DND-41 (cell line): ENCODE measurements around the gene SEC63.

Experiments used
- ATAC-seq: fragments of 200-7000 bp; cut with Tn5 transposase; 3 replicates; pipeline ENCODE4 v1.9.1; 2021; ENCODE audit warnings: low read depth; ENCODE audit not compliant: insufficient read depth
- DNase-seq: peaks from one replicate; pipeline ENCODE4 v3.0.0-alpha.2; 2020
- H2AFZ ChIP-seq: 2 replicates; pipeline ENCODE4 v1.6.0; 2012; ENCODE audit warnings: low read depth, low read length
- H3K27ac ChIP-seq: 2 replicates; pipeline ENCODE4 v1.5.1; 2012; ENCODE audit warnings: low read length, inconsistent platforms
- H3K27me3 ChIP-seq: fragments of 200-600 bp; sonication (generic); 2 replicates; pipeline ENCODE4 v1.6.0; 2012; ENCODE audit warnings: low read length, mild to moderate bottlenecking, inconsistent platforms; ENCODE audit not compliant: insufficient read depth, poor library complexity
- H3K36me3 ChIP-seq: 2 replicates; pipeline ENCODE4 v1.5.1; 2012; ENCODE audit warnings: low read length, inconsistent platforms; ENCODE audit not compliant: insufficient read depth
- H3K4me1 ChIP-seq: 2 replicates; pipeline ENCODE4 v1.5.1; 2012; ENCODE audit warnings: mild to moderate bottlenecking, low read length; ENCODE audit not compliant: insufficient read depth
- H3K4me2 ChIP-seq: 2 replicates; pipeline ENCODE4 v1.6.0; 2012; ENCODE audit warnings: mild to moderate bottlenecking, moderate library complexity, low read length, inconsistent platforms; ENCODE audit not compliant: insufficient read depth
- H3K4me3 ChIP-seq, 2 experiments: fragments of 200-600 bp in 1 of 2; shearing (Covaris generic) in 1 of 2; 2 replicates each; pipeline ENCODE4 v1.5.1; 2012 to 2016; ENCODE audit warnings: inconsistent platforms in 2 of 2, low read length in 2 of 2, mild to moderate bottlenecking in 2 of 2, low read depth in 1 of 2, moderate library complexity in 1 of 2
- H3K79me2 ChIP-seq: 2 replicates; pipeline ENCODE4 v1.6.0; 2012; ENCODE audit warnings: low read length, inconsistent platforms; ENCODE audit not compliant: insufficient read depth
- H3K9ac ChIP-seq: 2 replicates; pipeline ENCODE4 v1.6.0; 2012; ENCODE audit warnings: low read depth, mild to moderate bottlenecking, inconsistent platforms, low read length, moderate library complexity
- H3K9me3 ChIP-seq: 2 replicates; pipeline ENCODE4 v1.5.1; 2012; ENCODE audit warnings: low read length, moderate library complexity, mild to moderate bottlenecking, inconsistent platforms; ENCODE audit not compliant: insufficient read depth, severe bottlenecking
- H4K20me1 ChIP-seq: 2 replicates; pipeline ENCODE4 v1.6.0; 2012; ENCODE audit warnings: low read length; ENCODE audit not compliant: insufficient read depth
- EZH2 ChIP-seq: IDR thresholded peaks from 3 replicates; pipeline ENCODE4 v1.6.1; 2012; ENCODE audit warnings: borderline replicate concordance, low read depth, mild to moderate bottlenecking, moderate library complexity, low read length, inconsistent platforms; ENCODE audit not compliant: severe bottlenecking
- TF ChIP-seq, protein P1 (sequence below): IDR thresholded peaks from 2 replicates; pipeline ENCODE4 v1.5.1; 2012; ENCODE audit warnings: borderline replicate concordance, low read length, moderate library complexity, mild to moderate bottlenecking; ENCODE audit not compliant: poor library complexity, severe bottlenecking; ENCODE audit errors: extremely low read depth

The SEC63 gene

DNA sequence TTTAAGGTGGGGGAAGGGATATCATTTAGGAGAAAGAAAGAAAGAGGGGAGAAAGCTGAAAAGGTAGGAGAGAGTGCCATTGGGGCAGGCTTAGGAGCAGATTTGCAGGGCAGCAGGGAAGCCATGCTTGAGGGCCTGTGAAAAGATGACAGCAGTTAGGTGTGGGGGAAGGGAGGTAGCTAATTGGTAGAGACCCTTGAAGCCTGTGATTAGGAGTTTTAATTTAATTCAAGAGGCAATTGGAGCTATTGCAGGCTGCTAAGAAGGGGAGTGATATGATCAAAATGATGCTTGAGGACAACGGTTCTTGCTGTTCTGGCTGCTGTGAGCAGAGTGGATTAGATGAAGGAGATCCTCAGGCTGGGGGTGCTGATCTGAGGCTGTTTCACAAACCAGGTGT, 24.5 kb upstream of the SEC63 start:
- ATAC-seq: no peak
- no peak overlapping the region for H3K27ac ChIP-seq
- TF ChIP-seq, protein P1, sequence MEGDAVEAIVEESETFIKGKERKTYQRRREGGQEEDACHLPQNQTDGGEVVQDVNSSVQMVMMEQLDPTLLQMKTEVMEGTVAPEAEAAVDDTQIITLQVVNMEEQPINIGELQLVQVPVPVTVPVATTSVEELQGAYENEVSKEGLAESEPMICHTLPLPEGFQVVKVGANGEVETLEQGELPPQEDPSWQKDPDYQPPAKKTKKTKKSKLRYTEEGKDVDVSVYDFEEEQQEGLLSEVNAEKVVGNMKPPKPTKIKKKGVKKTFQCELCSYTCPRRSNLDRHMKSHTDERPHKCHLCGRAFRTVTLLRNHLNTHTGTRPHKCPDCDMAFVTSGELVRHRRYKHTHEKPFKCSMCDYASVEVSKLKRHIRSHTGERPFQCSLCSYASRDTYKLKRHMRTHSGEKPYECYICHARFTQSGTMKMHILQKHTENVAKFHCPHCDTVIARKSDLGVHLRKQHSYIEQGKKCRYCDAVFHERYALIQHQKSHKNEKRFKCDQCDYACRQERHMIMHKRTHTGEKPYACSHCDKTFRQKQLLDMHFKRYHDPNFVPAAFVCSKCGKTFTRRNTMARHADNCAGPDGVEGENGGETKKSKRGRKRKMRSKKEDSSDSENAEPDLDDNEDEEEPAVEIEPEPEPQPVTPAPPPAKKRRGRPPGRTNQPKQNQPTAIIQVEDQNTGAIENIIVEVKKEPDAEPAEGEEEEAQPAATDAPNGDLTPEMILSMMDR: no peak
- TF ChIP-seq EZH2: no peak
- H3K27me3 ChIP-seq: no peaks in the 10 kb centered on the region
- no peak overlapping the region for H3K4me2 ChIP-seq
- no peak overlapping the region for H3K9ac ChIP-seq
- no peaks in the 10 kb centered on the region for H3K9me3 ChIP-seq
- H3K4me3 ChIP-seq: no peak overlapping the region
- no peaks in the 10 kb centered on the region for H4K20me1 ChIP-seq
- DNase-seq: no peak
- peaks cover 5% of the 10 kb centered on the region for H3K4me1 ChIP-seq
- H2AFZ ChIP-seq: no peak overlapping the region
- no peaks in the 10 kb centered on the region for H3K79me2 ChIP-seq
- H3K36me3 ChIP-seq: no peaks in the 10 kb centered on the region

DNA sequence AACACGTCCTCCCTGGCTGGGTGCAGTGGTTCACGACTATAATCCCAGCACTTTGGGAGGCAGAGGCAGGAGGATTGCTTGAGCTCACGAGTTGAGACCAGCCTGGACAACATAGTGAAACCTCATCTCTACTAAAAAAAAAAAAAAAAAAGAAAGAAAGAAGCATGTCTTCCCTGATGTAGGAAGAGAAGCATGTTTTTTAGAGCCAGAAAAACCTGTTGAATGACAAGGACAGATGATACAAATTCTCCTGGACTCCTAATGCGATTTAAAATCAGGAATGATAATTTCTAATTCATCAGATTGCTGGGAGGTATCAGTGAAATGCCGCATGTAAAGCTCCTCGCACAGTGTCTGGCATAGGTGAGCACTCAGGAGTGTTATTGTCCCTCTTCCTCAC, 23.7 kb upstream of the SEC63 start:
- H3K4me1 ChIP-seq: peaks cover 5% of the 10 kb centered on the region
- ATAC-seq: no peak
- no peaks in the 10 kb centered on the region for H3K9me3 ChIP-seq
- TF ChIP-seq, protein P1: no peak
- TF ChIP-seq EZH2: no peak
- H3K27me3 ChIP-seq: no peaks in the 10 kb centered on the region
- no peaks in the 10 kb centered on the region for H3K79me2 ChIP-seq
- no peak overlapping the region for H3K27ac ChIP-seq
- H4K20me1 ChIP-seq: no peaks in the 10 kb centered on the region
- H3K4me2 ChIP-seq: no peak overlapping the region
- H3K9ac ChIP-seq: no peak overlapping the region
- H2AFZ ChIP-seq: no peak overlapping the region
- no peak overlapping the region for H3K4me3 ChIP-seq
- DNase-seq: no peak
- H3K36me3 ChIP-seq: no peaks in the 10 kb centered on the region

DNA sequence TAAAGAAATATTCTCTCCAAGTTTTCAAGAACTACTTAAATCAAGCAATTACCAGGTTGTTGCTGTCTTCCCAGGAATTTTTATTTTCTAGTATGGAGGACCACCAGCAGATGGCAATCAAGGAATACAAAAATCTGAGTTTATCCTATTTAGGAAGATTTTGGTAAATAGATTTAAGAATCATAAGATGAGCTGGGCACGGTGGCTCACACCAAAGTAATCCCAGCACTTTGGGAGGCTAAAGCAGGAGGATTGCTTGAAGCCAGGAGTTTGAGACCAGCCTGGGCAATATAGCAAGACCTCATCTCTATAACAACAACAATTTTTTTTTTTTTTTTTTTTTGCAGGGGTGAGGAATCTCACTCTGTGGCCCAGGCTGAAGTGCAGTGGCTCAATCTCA, 19.3 kb upstream of the SEC63 start:
- H3K4me1 ChIP-seq: peaks cover 5% of the 10 kb centered on the region
- no peak overlapping the region for H2AFZ ChIP-seq
- ATAC-seq: no peak
- DNase-seq: no peak
- TF ChIP-seq EZH2: no peak
- TF ChIP-seq, protein P1: peak; percentile 57
- no peaks in the 10 kb centered on the region for H4K20me1 ChIP-seq
- no peak overlapping the region for H3K4me3 ChIP-seq
- H3K36me3 ChIP-seq: no peaks in the 10 kb centered on the region
- H3K9me3 ChIP-seq: no peaks in the 10 kb centered on the region
- H3K9ac ChIP-seq: no peak overlapping the region
- no peaks in the 10 kb centered on the region for H3K79me2 ChIP-seq
- H3K27me3 ChIP-seq: no peaks in the 10 kb centered on the region
- no peak overlapping the region for H3K4me2 ChIP-seq
- H3K27ac ChIP-seq: no peak overlapping the region
